AG10803 (cell line): Measurements from ENCODE around the gene BRD4.

Experiments
- DNase-seq: peaks from one replicate; pipeline ENCODE4 v3.0.0; 2010; ENCODE audit warnings: low read depth
- H3K4me3 ChIP-seq: 2 replicates; pipeline ENCODE4 v1.5.1; 2011; ENCODE audit warnings: mild to moderate bottlenecking, low read length, control low read depth
- CTCF ChIP-seq: conservative IDR thresholded peaks from 2 replicates; pipeline ENCODE4 v1.5.1; 2011; ENCODE audit warnings: mild to moderate bottlenecking, low read length, control low read depth, inconsistent platforms

The BRD4 gene

GRCh38 chr19:15305582-15306334 is 26.6 kb downstream of the BRD4 start:
- TF ChIP-seq CTCF = no peak
- H3K4me3 ChIP-seq = no peak overlapping the region
- DNase-seq = no peak

GRCh38 chr19:15304140-15304705 is 28.1 kb downstream of the BRD4 start:
- peak; percentile 47 for DNase-seq
- no peak for TF ChIP-seq CTCF
- H3K4me3 ChIP-seq = no peak overlapping the region

- TF ChIP-seq CTCF = no peak
- H3K4me3 ChIP-seq = no peak overlapping the region
- DNase-seq = peak; percentile 37
These were observed 29.1 kb downstream of the BRD4 start for GRCh38 chr19:15303105-15303780.

GRCh38 chr19:15300533-15301197 is 31.7 kb downstream of the BRD4 start:
- H3K4me3 ChIP-seq = no peak overlapping the region
- TF ChIP-seq CTCF = no peak
- DNase-seq = peak; percentile 94

- DNase-seq = peak; percentile 93
These were observed 32.5 kb downstream of the BRD4 start for GRCh38 chr19:15299568-15300409.

More at GRCh38 chr19:15299568-15300409, 32.5 kb downstream of the BRD4 start:
- no peak overlapping the region for H3K4me3 ChIP-seq
- no peak for TF ChIP-seq CTCF
